HG03565 (cell line): ENCODE results near the gene ELAC2.

ENCODE experiments used
- ATAC-seq: cut with Tn5 transposase; IDR thresholded peaks from one replicate; pipeline ENCODE4 v1.9.1; 2021; ENCODE audit warnings: mild to moderate bottlenecking, moderate library complexity; ENCODE audit not compliant: unreplicated experiment

Gene ELAC2

DNA sequence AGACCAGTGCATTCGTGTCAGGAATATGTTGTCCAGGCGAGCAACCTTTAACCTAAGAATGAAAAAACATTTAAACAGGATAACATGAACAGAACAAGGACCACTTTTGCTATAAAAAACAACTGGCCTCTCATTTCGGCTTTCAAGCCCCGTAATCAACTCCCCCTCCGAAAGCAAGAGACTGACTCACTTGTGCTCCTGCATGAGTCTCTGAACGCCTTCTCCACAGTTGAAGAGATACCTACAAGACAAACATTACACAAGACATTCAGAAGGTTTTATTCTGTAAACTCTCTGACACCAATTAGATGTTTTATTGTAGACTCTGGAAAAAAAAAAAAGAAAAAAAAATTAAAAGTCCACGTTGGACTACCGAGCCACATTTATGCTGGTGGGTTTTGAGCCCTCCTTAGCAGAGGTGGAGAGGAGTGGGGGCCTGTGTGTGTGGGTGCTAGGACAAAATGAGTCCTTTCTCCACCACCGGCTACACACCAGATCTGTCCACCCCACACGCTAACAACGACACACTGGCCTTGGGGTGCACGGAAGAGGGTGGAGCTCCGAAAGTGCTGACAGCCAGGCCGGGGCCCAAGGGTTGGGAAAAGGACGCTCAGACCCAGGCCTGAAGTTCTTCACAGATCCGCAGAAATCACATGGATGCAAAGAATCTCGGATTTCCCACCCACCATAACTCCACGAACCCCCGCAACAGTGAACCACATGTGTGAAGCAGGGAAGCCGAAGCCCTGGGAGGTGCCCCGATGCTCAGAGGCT lies 759 bp downstream of the ELAC2 start:
- no peak for ATAC-seq

GRCh38 chr17:13014801-13015200 lies 3.0 kb downstream of the ELAC2 start:
- ATAC-seq = no peak

GRCh38 chr17:13010959-13011358 lies 6.9 kb downstream of the ELAC2 start:
- ATAC-seq = no peak

GRCh38 chr17:13008461-13008860 lies 9.4 kb downstream of the ELAC2 start:
- ATAC-seq = no peak

DNA sequence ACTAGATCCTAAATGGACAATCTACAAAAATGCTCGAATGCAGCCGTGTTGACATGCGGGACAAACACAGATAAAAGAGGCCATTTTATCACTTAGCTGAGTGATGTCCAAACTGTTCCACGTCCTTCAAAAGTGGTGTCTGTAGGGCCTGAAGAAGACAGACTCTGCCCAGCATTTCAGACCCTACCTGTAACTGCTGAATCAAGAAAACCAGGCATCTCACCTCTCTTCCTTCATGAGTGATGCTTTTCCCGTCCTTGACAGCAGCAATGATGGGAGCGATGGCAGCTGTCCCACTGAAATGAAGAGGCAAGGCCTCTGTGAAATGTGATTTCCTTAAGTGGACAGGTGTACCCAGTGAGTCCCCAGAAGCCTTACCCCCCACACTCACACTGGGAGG lies 12.3 kb downstream of the ELAC2 start:
- no peak for ATAC-seq

GRCh38 chr17:13004336-13004735 lies 13.5 kb downstream of the ELAC2 start:
- no peak for ATAC-seq

DNA sequence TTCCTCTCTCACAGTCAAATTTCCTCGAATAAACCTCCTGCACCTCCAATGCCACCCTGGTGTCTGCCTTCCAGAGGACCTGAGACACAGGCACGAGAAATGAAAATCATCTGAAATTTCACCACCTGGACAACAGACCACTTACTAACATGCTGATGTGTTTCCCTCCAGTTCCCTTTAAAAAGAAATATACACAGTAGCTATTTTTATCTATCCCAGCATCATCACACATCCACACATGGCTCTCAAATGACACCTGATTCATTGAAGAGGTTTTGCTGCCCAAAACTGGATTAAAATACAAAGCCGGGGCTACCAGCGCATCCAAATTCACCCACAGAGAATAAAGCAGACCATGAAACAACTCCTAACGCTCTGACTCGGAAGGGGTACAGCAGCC lies 13.9 kb downstream of the ELAC2 start:
- ATAC-seq = no peak

DNA sequence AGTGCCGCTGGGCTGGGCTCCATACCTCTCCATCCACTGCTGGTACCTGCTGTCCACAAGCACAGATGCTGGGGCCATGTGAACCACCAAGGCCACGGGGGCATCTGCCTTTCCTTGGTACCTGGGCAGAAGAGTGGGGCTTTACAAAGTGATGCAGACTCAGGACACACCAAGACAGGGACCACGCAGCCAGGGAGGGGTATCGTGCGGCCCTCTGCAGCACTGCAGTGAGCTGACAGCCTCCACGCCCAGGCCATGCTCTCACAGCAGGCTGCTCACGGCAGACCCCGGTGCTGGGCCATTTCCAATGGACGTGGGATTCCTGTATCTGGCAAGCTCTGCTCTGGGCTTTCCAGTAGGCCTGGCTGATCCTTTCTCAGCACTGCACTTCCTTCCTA lies 14.4 kb downstream of the ELAC2 start:
- no peak for ATAC-seq

DNA sequence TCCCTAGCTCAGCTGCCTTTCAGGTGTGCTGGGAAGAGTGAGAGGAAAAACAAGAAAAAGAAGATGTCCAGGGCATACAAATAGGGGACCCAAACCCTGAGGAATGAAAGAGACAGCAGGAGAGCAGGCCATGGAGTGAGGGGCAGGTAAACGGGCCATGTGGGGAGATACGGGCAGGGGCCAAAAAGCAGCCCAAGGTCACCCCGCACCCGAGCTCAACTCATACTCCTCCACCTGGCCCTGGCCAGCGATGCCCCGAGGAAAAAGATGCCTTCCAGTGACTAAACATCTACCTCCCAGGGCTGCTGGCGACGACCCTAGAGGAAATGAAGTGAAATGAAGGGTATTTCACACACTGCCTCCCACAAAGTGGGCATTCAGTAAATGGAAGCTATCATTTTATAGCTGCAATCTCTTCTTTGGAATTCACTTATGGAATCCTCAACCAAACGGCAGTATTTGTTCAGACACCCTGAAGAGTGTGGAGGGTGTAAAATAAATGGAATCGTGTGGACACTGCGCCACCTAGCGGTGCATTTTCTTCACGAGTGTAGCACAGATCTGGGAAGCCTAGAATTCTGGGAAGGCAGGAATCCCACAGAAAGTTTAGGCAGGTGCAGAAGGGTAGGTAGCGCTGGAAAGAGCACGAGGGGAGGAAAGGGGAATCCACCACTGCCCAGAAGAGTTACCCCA lies 14.9 kb downstream of the ELAC2 start:
- no peak for ATAC-seq

- no peak for ATAC-seq
Measured at GRCh38 chr17:13001991-13002615, 15.7 kb downstream of the ELAC2 start.

DNA sequence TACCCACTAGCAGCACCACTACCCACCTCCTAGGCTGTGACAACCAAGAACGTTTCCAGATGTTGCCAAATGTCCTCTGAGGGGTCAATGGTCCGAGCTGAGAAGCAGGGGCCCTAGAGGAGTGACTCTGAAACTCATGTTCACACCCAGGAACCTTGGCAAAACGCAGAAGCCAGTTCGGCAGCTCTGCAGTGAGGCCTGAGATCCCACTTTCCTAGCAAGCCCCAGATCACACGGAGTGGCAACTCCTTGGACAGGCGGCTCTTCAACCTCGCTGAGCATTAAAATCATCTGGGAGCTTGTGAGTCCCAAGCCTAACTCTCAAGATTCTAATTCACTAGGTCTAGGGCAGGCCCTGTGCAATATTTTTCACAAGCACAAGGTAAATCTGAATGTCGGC lies 17.3 kb downstream of the ELAC2 start:
- no peak for ATAC-seq

DNA sequence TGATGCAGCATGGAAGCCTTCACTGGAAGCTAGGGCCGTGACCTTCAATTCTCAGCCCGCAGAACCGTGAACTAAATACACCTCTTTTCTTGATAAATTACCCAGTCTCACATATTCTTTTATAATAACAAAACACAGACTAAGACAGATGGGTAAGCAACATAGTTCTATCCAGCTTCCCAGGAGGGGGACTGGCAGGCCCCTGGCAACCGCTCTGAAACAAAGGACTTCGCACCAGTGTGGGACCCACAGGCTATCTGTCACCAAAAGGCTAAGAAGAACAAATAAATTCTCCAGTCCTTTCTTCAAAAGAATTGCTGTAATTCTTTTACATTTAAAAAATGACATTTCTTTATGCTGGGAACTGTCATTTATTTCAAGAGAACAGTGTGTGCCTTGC lies 19.0 kb downstream of the ELAC2 start:
- no peak for ATAC-seq

DNA sequence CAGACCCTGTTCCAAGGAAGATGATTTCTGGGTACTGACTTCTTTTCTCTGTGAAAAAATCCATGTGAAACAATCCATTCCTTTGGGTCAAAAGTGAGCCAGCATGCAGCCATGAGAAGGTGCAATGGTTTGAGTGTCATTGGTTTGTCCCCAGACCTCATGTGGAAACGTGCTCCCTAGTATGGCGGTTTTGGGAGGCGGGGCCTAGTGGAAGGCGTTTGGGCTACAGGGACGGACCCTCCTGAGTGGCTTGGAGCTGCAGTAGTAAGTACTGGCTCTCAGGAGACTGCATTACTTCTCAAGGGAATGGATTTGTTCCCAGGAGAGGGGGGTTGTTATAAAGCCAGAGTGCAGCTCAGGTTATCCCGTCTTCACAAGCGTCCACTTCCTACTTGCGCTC lies 19.4 kb downstream of the ELAC2 start:
- ATAC-seq = no peak

DNA sequence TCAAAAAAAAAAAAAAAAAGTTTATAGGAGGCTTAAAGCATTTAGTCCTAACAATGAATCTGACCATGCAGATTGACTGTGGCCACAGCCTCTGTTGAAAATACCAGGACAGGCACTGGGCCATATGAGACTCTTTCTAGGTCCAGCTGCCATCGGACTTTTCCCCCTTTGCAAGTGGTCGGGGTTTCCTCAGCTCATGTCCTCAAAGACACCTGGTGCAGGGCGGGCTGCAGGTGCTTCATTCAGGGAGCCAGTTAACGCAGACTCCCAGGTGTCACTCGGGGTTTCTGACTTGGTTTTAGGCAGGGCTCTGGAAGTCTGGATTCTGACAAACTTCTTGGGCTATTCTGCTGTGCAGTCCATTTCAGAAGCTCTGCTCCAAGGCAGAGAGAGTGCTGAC lies 20.9 kb downstream of the ELAC2 start:
- no peak for ATAC-seq

DNA sequence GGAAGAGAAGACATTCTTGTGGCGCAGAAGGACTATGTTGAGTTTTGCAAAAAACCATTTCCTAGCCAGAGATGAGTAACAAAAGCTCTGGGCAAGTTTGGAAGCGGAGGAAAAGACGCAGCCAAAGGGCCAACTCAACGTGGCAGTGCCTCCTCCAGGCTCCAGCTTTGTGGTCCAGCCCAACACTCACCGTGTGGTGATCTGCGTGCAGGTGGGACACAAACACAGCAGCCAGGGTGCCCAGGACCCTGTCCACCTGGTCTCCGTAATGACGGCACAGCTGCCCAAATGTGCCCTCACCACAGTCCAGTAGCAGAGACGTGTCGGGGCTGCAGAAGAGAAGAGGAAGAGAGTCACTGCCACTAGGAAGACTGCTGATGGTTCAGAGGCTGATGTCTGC lies 21.5 kb downstream of the ELAC2 start:
- ATAC-seq = no peak

GRCh38 chr17:12995896-12996295 lies 21.9 kb downstream of the ELAC2 start:
- ATAC-seq = no peak

DNA sequence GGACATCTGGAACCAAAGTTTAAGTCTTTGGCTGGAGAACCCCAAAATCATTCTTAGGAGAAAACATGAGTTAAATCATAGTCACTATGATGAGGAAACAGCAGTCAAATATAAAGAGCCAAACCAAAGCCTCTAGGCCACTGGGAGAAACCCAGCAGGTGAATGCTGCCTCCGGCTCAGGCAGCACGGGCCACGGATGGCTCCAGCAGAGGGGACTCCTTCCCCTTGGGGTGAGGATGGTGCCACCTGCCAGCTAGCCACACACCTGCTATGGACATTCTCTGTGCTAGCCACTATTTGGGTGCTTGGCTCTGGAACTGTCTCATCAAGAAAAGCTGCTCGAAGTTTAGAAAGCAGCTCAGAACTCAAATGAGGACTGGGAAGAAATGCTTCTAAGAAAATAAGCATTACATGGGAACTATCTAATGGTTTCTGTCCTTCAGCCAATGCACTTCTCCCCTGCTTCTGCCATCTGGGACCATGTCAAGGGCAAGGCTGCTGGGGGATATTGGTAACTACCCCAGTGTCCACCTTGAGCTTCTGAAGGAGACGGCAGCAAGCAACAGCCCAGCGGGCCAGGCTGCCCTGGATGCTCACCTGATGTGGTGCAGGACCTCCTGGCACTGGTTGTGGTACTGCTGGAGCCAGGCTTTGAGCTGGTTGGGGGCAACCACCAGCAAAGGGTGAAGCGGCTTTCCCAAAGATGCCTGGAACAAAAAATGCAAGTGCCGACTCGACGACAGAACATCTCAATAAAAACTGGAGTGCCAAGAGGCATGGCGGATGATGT lies 22.5 kb downstream of the ELAC2 start:
- ATAC-seq = no peak

DNA sequence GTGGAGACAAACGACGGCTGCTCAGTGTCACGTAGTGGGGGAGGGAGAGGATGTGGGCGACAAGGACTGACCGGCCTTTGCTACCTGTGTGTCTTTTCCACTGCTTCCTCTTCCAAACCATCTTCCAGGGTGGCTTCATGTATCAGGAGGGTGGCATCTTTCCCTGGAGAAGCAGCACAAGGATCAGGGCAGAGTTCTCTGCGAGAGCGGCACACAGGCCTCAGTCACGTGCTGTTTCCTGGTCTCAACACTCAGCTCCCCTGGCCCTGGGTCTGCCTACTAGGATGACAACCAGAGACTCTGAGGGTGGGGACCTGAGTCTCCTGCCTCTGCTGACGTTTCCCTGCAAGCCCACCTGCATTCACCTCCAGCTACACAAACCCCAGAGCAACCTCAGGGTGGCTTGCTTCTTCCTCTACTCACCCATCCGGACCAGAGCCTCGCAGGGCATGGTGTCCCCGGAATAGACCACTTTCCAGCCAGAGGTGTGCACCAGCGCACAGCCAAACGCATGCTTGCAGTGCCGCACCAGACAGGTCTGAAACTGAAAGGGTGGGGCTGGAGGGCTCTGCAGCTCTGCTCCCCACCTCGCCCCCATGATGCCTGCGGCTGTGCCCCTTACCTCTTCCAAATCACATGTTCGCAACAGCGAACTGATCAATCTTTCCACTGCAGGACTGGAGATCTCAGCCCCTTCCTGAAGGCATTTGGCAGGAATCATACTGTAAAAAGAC lies 23.3 kb downstream of the ELAC2 start:
- ATAC-seq = no peak

DNA sequence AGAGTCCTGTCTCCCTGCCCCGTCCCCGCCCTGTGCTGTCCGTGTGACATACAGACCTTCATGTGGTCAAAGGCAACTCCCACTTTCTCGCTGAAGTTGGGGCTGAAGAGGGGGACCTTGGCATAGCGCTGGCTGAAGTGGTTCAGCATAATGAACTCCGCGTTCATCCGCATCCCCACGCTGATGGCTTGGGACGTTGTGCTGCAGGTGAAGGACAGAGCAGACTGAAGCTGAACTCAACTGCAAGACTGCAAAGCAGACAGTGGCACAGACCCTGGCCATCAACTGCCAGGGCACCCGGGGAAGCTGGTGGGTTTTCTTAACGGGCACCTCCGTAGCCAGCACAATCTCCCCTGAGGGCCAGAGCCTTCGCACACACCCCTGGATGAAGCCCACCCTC lies 24.2 kb downstream of the ELAC2 start:
- ATAC-seq = no peak

DNA sequence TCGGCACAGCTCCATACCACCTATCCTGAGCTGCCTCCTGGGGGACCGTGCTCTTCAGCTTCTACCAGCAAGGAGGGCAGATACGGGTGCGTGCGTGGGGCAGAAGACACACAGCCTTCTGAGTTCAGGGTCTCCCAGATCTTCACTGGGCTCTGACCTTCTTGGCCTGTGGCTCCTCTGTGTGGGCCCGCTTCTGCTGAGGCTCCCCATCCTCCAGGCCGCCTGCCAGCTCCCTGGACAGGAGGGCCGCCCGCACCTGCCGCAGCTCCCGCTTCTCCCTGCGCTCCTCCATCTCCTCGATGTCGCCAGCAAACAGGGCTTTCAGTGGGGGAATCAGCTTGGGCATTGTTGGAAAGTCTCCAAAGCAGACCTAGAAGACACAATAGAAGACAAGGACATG lies 25.2 kb downstream of the ELAC2 start:
- ATAC-seq = no peak

DNA sequence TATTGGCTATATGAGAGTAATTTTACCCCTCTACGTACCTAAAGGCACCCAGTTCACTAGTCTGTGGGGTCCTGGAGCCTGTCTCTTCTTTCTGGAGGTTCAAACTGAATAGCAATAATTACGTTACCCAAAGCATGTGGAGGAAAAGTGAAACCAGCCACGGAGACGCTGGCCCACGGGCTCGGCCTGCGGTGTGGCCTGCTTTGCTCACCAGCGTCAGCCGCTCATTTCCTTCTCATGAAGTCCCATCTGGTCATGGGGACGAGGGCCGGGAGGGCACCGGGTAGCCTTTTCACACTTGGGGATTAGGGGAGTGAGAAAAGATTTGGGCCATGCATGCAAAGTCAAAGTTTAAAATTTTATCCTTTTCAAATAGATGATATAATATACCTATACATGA lies 26.9 kb downstream of the ELAC2 start:
- no peak for ATAC-seq
